Suppressor macrophage (primary cell): ENCODE results near the gene TSPAN32.
A peak's percentile ranks its signal among the peaks of the same experiment; 100 is the strongest.
"Not testable (repeated sequence)": the region's sequence is repeated elsewhere in the genome, so short reads cannot be mapped to it uniquely, and the experiment has no call there.

ENCODE experiments used
- DNase-seq, 4 experiments: peaks; one replicate each; pipeline ENCODE4 v3.0.0-alpha.2; 2020 to 2022

The TSPAN32 gene

GRCh38 chr11:2267306-2267850, 34.4 kb upstream of the TSPAN32 start:
- no peak for DNase-seq

- no peak for DNase-seq
These were observed 33.7 kb upstream of the TSPAN32 start for GRCh38 chr11:2267851-2268728.

DNA sequence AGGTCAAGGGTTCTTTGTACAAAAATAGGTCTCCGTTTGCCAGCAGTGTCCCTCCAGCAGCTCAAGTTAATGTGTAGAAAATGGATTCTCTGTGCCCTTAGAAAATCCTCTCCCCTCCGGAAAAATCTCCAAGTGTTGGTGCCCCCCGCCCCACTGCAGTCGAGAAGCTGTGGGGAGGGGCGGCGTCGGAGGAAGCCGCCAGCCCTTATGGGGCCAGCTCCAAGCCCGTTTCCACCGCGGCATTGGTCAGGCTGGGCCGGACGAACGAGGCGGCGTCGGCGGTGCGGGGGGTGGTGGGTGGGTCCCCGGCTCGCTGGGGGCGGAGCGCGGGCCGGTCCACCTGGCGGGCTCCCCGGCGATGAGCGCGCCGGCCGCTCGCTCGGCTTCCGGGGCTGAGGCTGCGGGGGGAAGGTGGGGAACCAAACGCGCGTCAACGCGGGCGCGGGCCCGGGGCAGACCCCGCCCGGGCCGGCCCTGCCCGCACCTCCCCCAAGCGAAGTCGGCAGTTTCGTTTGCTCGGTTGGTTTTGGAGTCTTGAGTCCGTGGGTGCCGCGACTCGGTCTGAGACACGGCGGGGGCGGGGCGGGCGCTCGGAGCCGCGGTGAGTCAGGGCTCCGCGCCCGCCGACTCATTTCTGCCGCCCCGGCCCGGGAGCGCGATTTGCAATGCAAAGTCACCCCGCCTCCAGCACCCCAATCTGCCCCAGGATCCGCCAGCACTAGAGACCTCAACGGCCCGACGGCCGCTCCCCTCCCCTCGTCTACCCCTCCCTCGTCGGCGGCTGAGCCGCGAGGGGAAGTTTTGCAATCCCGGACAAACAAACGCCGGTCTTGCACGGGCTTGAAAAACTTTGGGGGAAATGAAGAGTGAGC, 32.8 kb upstream of the TSPAN32 start:
- DNase-seq, result peak; percentile 71 to 88 (median 82)

DNA sequence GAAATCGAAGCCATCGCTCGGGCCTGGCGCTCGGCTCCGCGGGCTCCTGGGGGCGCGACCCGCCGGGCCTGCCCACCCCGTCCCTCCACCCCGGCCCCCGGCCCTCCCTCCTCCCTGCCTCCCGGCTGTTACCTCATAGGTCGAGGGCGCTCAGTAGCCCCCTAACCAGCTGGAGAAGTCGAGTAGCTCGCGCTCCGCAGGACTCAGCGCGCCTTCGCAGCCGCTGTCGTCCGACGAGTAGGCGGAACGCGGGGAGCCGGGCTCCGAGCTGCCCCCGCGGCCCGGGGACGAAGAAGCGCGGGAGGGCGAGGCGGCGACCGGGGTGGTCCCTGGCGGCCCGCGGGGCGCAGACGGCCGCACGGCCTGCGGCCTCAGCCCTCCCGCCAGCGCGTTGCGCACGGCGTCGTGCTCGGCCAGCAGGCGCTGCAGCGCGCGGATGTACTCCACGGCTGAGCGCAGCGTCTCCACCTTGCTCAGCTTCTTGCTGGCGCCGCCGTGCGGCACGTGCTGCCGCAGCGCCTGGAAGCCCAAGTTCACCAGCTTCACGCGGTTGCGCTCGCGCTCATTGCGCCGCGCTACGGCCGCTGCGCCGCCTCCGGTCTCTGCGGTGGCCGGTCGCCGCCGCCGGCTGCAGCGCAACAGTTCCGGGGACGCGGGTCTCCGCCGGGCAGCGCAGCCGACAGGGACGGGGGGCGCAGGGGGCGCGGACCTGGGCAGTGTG, 32.1 kb upstream of the TSPAN32 start:
- peak; percentile 32 to 76 (median 62) for DNase-seq

GRCh38 chr11:2270322-2271076, 31.3 kb upstream of the TSPAN32 start, which contains the start of gene ASCL2:
TSS of gene ASCL2 (minus strand) at chr11:2270588. CDS start at chr11:2270332, 256 bp downstream.
- DNase-seq, result peak in 3 of 4 experiments; percentile 20 to 54 (median 45)

- peak; percentile 72 to 90 (median 82) for DNase-seq
These were observed 30.8 kb upstream of the TSPAN32 start for GRCh38 chr11:2271077-2271326.

- DNase-seq, result no peak
These were observed 30.2 kb upstream of the TSPAN32 start for GRCh38 chr11:2271327-2272227.

GRCh38 chr11:2272228-2272945, 29.4 kb upstream of the TSPAN32 start:
- no peak for DNase-seq

GRCh38 chr11:2272946-2273280, 28.9 kb upstream of the TSPAN32 start:
- no peak for DNase-seq

DNA sequence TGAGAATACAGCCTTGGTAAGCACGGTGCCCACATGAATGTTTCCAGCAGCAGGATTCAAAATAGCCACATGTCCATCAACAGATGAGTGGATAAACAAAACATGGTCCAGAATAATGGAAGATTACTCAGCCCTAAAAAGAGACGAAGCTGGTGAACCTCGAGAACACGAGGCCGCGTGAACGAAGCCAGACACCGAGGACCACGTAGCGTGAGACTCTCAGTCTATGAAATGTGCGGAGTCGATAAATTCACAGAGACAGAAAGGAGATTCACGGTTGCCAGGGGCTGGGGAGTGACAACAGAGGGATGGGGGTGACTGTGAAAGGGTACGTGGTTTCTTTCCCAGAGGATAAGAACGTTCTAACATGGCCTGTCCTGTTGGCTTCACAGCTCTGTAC, 28.5 kb upstream of the TSPAN32 start:
- no peak for DNase-seq

DNA sequence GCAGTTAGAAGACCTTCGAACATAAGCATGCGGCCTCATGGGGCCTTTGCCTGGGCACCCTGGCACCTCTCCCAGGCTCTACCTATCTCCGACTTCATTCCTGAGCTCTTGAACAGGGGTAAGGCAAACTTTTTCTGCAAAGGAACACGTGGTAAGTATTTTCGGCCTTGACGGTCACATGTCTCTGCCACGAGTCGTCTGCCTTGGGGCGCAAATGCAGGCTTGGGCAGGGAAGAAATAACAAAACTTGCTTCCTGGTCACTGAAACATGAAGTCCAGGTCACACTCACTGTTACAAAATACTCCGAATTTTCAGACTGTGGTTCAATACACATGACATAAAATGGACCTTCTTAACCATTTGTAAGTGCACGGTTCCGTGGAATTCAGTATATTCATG, 28.0 kb upstream of the TSPAN32 start:
- DNase-seq, result no peak

DNA sequence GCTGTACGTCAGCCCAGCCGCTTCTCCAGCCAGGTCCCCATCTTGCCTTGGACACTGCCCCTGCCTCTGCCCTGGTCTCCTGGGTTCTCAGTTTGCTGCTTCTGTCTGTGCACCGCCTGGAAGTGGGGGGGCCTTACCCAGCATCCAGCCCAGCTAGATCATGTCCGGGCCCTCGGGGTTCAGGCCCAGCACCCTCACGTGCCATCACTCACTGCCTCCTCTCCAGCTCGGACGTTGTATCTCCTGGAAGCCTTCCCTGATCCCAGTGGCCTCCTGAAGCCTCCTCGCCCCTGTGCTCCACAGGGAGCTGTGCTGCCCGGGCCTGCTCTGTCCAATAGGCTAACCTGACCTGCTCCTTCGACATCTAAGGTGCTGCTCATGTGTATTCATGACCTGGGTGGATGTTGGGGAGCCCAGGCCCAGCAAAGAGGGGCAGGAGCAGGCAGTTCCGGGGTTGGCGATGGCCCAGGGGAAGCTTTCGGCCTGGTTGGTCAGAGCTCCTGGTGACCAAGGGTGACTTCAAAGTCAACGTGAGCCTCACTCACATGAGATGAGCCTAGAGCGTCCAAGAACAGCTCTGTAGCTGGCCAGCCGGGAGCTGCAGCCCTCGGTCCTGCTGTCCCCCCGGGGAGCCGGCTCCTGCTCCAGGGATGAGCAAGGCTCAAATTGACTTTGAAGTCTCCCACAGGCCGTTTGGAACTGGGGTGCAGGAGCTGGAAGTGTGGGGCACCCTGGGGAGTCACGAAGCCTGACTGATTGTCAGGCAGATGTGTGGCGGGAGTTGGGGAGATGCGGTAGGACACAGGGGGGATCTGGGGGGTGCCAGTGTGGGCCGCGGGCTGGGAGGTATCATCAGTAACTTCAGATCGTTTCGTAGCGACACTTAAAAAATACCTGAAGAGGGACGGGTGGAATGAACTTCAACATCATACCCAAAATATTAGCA, 26.2 kb upstream of the TSPAN32 start:
- DNase-seq, result no peak

DNA sequence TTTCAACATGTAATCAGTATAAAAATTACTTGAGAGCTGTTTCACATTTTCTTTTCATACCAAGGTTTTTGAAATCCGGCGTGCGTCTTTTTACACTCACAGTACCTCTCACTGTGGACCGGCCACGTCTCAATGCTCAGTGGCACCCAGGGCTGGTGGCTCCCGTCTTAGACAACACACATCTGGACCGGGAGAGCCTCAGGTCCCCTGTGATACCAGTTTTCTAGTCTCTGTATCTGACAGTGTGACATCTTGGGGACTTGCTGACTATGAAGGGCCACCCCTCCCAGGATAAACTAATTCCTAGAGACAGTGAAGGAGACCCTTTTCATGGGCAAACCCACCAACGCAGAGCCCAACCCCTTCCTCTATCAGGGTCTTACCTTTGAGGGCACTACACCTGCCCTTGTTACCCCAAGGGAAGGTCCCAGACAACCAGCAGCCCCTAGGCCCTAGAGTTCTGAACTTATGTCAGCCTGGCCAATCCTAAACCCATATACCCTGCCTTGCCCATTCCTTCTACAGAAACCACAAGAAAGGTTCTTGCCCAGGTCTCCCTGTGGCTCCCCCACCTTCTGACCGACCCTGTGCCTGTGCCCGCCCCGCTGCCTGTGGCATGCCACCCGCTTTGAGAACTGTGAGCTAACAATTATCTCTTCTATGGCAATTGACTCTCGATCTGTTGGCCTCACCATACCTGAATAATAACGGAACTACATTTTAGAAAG, 25.4 kb upstream of the TSPAN32 start:
- no peak for DNase-seq

DNA sequence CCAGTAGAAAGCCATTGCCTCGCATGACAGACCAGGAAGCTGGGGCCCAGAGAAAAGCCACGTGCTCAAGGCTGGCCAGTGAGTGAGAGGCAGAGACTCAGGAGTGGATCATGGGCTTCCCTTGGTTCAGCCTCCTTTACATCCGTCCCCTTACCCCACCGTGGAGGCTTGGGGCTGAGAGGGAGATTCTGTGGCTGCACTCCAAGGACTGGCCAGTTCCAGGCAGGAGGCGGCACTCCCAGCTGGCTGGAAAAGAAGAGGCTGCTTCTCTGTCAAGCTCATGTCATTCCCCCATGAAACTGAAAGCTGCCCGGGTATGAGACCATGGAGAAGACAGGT, 24.8 kb upstream of the TSPAN32 start:
- DNase-seq, result no peak

- no peak for DNase-seq
These were observed 23.8 kb upstream of the TSPAN32 start for GRCh38 chr11:2277933-2278523.

DNA sequence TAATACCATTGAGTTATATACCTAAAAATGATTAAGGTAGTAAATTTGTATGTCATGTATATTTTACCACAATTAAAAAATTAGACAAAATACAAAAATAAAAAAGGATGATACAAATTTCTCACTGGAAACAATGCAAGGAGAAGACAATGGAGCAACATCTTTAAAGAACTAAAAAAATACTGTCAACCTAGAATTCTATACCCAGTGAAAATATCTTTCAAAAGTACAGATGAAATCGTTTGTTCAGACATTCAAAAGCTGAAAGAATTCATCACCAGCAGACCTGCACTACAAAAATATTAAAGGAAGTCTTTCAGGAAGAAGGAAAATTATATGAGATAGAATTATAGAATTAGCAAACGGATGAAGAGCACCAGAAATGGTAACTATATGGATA, 21.6 kb upstream of the TSPAN32 start:
- DNase-seq, result no peak

DNA sequence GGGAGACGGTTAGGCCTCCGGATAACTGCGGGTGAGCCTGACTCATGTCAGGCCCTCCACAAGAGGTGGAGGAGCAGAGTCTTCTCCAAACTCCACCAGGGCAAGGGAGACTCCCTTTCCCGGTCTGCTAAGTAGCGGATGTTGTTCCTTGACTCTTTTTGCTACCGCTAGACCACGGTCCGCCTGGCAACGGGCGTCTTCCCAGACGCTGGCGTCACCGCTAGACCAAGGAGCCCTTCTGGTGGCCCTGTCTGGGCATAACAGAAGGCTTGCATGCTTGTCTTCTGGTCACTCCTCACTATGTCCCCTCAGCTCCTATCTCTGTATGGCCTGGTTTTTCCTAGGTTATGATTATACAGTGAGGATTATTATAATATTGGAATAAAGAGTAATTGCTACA, 15.5 kb upstream of the TSPAN32 start:
- not testable (repeated sequence) for DNase-seq

DNA sequence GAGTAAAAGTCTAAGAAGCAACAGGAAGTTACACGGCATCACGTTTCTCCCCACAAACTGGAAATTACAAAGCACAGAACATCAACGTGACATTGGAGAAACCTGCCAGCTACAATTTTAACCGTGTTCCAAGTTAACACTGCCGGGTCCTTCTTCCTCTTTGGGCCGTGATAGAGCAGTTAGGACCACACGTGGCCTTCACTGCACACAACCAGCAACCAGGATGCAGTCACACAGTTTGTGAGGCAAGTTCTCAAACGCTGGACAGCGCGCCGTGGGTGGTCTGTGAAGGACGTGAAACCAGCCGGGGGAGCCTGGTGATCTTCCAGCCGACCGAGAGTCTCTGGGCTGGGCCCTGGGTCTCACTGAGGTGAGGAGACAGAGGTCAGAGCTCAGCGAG, 14.7 kb upstream of the TSPAN32 start:
- peak; percentile 35 to 41 (median 36) for DNase-seq
